ENCODE measurements around the gene IMPDH2. TPM values are rescaled to one million over a fixed set of nuclear protein-coding genes. Genes with fewer than 3 reads are reported as not detected.

Gene IMPDH2
- total RNA-seq, 4 donors from 2014 or later: 184 to 355 (median 229) TPM

DNA sequence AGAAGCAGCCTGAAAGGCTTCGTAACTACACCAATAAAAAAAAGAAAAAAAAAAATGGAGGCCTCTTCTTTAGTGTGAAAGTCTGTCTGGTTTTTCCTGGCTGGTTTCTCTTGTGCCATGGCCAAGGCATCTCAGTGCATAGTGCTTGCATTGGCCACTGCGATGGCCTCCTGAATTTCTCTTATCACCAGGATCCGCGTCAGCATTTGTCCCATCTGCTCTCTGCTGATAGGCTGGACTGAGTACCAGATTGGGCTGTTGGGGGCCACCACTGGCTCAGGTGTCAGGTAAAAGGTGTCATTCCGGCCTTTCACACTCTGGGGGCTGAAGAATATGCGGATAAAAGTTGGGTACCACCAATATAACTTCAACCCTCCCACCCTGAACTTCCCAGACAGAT is 1.1 kb upstream of the IMPDH2 start:
- Histone ChIP-seq H3K36me3 (peaks cover 74% of the 10 kb centered on the region), H3K27me3 (no peaks in the 10 kb centered on the region), H3K27ac (no peak overlapping the region), H3K9me3 (no peaks in the 10 kb centered on the region), H3K4me3 (no peak overlapping the region), H3K4me1 (peaks cover 34% of the 10 kb centered on the region)
- TF ChIP-seq POLR2A (IDR thresholded peaks at IDR 0.05) (no peak), EP300 (IDR thresholded peaks at IDR 0.05) (no peak), POLR2AphosphoS5 (IDR thresholded peaks at IDR 0.05) (no peak)
- TF ChIP-seq, protein P1, sequence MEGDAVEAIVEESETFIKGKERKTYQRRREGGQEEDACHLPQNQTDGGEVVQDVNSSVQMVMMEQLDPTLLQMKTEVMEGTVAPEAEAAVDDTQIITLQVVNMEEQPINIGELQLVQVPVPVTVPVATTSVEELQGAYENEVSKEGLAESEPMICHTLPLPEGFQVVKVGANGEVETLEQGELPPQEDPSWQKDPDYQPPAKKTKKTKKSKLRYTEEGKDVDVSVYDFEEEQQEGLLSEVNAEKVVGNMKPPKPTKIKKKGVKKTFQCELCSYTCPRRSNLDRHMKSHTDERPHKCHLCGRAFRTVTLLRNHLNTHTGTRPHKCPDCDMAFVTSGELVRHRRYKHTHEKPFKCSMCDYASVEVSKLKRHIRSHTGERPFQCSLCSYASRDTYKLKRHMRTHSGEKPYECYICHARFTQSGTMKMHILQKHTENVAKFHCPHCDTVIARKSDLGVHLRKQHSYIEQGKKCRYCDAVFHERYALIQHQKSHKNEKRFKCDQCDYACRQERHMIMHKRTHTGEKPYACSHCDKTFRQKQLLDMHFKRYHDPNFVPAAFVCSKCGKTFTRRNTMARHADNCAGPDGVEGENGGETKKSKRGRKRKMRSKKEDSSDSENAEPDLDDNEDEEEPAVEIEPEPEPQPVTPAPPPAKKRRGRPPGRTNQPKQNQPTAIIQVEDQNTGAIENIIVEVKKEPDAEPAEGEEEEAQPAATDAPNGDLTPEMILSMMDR (IDR thresholded peaks at IDR 0.05): no peak
- no peak for DNase-seq (ENCODE audit: low spot score in 2 of 2)
- WGBS: 94% methylated on average over 6 of the region's 6 CpGs

DNA sequence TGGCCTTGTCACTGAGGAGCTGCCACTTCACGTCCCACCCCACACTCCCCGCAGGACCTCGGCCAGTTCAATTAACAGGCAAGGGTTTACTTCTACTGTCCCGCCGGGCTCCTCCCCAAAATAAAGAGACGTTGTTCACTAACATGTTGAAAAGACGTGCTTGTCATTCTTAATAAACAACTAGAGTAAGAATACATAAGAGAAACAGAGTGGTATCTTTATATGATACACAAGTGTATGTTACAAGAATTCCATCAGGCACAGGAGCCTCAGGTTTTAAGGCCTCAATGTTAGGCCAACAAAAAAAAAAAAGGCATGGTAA is 326 bp upstream of the IMPDH2 start:
- Histone ChIP-seq H3K4me3 (peak overlapping the region; percentile 75), H3K36me3 (peaks cover 74% of the 10 kb centered on the region), H3K27ac (peak overlapping the region; percentile 89), H3K4me1 (peaks cover 36% of the 10 kb centered on the region), H3K27me3 (no peaks in the 10 kb centered on the region), H3K9me3 (no peaks in the 10 kb centered on the region)
- TF ChIP-seq EP300 (IDR thresholded peaks at IDR 0.05): no peak
- TF ChIP-seq, protein P1 (IDR thresholded peaks at IDR 0.05): no peak
- no peak for TF ChIP-seq POLR2AphosphoS5 (IDR thresholded peaks at IDR 0.05)
- TF ChIP-seq POLR2A (IDR thresholded peaks at IDR 0.05): no peak
- 1% methylated on average over 7 of the region's 7 CpGs for WGBS
- no peak for DNase-seq (ENCODE audit: low spot score in 2 of 2)

DNA sequence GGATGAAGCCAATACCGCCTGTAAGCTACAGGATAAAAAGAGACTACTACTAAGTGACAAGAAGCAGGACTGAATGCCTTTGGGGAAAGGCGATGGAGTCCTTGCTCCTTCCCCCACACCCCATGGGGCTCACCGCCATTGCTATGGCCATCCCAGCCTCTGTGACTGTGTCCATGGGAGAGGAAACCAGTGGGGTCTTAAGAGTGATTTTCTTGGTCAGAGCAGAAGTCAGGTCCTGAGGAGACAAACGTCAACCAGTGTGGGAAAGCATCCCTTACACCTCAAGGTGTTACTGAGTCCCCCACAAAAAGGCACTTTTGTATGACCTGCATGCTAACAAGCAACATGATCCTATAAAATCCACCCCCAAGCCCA is 913 bp downstream of the IMPDH2 start:
- Histone ChIP-seq H3K36me3 (peaks cover 73% of the 10 kb centered on the region), H3K27me3 (no peaks in the 10 kb centered on the region), H3K9me3 (no peaks in the 10 kb centered on the region), H3K4me3 (peak overlapping the region; percentile 75), H3K27ac (peak overlapping the region; percentile 89), H3K4me1 (peaks cover 40% of the 10 kb centered on the region)
- DNase-seq (ENCODE audit: low spot score in 2 of 2): no peak
- 84% methylated on average over 4 of the region's 4 CpGs for WGBS
- TF ChIP-seq POLR2A (IDR thresholded peaks at IDR 0.05) (no peak), EP300 (IDR thresholded peaks at IDR 0.05) (no peak), POLR2AphosphoS5 (IDR thresholded peaks at IDR 0.05) (no peak)
- TF ChIP-seq, protein P1 (IDR thresholded peaks at IDR 0.05): no peak

DNA sequence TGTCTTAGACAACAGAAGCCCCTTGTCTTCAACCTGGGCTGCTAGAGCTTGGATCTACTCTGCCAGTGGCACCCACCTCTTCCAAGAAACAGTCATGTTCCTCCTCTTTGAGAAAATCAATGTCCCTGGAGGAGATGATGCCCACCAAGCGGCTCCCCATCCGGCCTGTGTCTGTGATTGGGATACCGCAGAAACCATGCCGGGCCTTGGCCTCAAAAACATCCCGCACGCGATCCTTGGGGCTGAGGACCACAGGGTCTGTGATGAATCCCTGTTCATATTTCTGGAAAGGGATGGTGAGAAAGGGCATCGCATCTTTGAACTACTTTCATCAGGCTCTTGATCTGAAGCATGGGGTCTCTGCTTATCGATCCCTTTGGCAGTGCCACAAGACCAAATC is 1.6 kb downstream of the IMPDH2 start:
- DNase-seq (ENCODE audit: low spot score in 2 of 2): no peak
- Histone ChIP-seq H3K4me1 (peaks cover 46% of the 10 kb centered on the region), H3K36me3 (peaks cover 70% of the 10 kb centered on the region), H3K27me3 (no peaks in the 10 kb centered on the region), H3K9me3 (no peaks in the 10 kb centered on the region), H3K4me3 (no peak overlapping the region), H3K27ac (no peak overlapping the region)
- WGBS: 94% methylated on average over 5 of the region's 9 CpGs
- TF ChIP-seq EP300 (IDR thresholded peaks at IDR 0.05) (no peak), POLR2AphosphoS5 (IDR thresholded peaks at IDR 0.05) (no peak), POLR2A (IDR thresholded peaks at IDR 0.05) (no peak)
- TF ChIP-seq, protein P1 (IDR thresholded peaks at IDR 0.05): no peak

DNA sequence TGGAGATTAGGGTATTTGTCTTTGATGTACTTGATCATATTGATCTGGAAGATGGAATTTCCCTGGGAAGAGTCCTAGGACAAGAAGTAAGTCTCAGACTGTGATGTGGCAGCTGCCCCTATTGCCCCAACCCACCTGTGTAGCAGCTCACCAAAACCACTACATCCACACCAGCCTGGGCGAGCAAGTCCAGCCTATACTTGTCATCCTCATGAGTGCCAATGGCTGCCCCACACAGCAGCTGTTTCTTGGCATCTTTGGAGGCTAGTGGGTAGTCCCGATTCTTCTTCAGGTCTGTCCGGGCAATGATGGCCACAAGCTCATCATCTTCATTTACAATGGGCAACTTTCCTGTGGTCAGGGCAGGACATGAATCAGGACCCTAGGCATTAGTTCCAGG is 2.7 kb downstream of the IMPDH2 start:
- H3K27me3 ChIP-seq: no peaks in the 10 kb centered on the region
- TF ChIP-seq POLR2AphosphoS5 (IDR thresholded peaks at IDR 0.05) (no peak), EP300 (IDR thresholded peaks at IDR 0.05) (no peak), POLR2A (IDR thresholded peaks at IDR 0.05) (no peak)
- TF ChIP-seq, protein P1 (IDR thresholded peaks at IDR 0.05): no peak
- peaks cover 49% of the 10 kb centered on the region for H3K4me1 ChIP-seq
- H3K27ac ChIP-seq: no peak overlapping the region
- H3K36me3 ChIP-seq: peaks cover 59% of the 10 kb centered on the region
- H3K4me3 ChIP-seq: no peak overlapping the region
- no peaks in the 10 kb centered on the region for H3K9me3 ChIP-seq
- DNase-seq (ENCODE audit: low spot score in 2 of 2): no peak
- WGBS: 89% methylated on average over 3 of the region's 3 CpGs
